GM19463 (cell line): ENCODE data around the gene AEBP2.
A peak's percentile ranks its signal among the peaks of the same experiment; 100 is the strongest.
"Not testable (repeated sequence)": the region's sequence is repeated elsewhere in the genome, so short reads cannot be mapped to it uniquely, and the experiment has no call there.

Source experiments
- ATAC-seq: cut with Tn5 transposase; IDR thresholded peaks from one replicate; pipeline ENCODE4 v1.9.1; 2021; ENCODE audit warnings: mild to moderate bottlenecking, moderate library complexity; ENCODE audit not compliant: unreplicated experiment

Gene AEBP2

GRCh38 chr12:19421503-19422282 lies 17.6 kb upstream of the AEBP2 start:
- ATAC-seq = no peak

- ATAC-seq = no peak
These were observed 15.9 kb upstream of the AEBP2 start for GRCh38 chr12:19423166-19423930.

- no peak for ATAC-seq
These were observed 11.0 kb upstream of the AEBP2 start for GRCh38 chr12:19428246-19428645.

- not testable (repeated sequence) for ATAC-seq
These were observed 9.8 kb upstream of the AEBP2 start for GRCh38 chr12:19429491-19429890.

GRCh38 chr12:19430988-19431387 lies 8.3 kb upstream of the AEBP2 start:
- ATAC-seq = no peak

GRCh38 chr12:19431407-19432308 lies 7.6 kb upstream of the AEBP2 start:
- ATAC-seq = peak; percentile 68

GRCh38 chr12:19432309-19433170 lies 6.8 kb upstream of the AEBP2 start:
- no peak for ATAC-seq

GRCh38 chr12:19434538-19434937 lies 4.8 kb upstream of the AEBP2 start:
- ATAC-seq = no peak

GRCh38 chr12:19435831-19436497 lies 3.3 kb upstream of the AEBP2 start:
- no peak for ATAC-seq

- no peak for ATAC-seq
These were observed 2.4 kb upstream of the AEBP2 start for GRCh38 chr12:19436931-19437330.

GRCh38 chr12:19437996-19438395 lies 1.3 kb upstream of the AEBP2 start:
- ATAC-seq = no peak

- ATAC-seq = peak; percentile 31
These were observed 947 bp downstream of the AEBP2 start for GRCh38 chr12:19440019-19440858.

- no peak for ATAC-seq
These were observed 1.6 kb downstream of the AEBP2 start for GRCh38 chr12:19440916-19441315.

- no peak for ATAC-seq
These were observed 4.3 kb downstream of the AEBP2 start for GRCh38 chr12:19443585-19443984.

GRCh38 chr12:19444097-19444496 lies 4.8 kb downstream of the AEBP2 start:
- no peak for ATAC-seq

- ATAC-seq = no peak
These were observed 8.1 kb downstream of the AEBP2 start for GRCh38 chr12:19447386-19447785.

- ATAC-seq = no peak
These were observed 10.5 kb downstream of the AEBP2 start for GRCh38 chr12:19449814-19450213.

GRCh38 chr12:19450362-19450761 lies 11.1 kb downstream of the AEBP2 start:
- no peak for ATAC-seq

GRCh38 chr12:19451196-19451595 lies 11.9 kb downstream of the AEBP2 start:
- ATAC-seq = no peak
